IPS-15b (cell line): ENCODE measurements around the gene FGD5.

Experiments
- H3K27me3 ChIP-seq: one replicate; pipeline ENCODE4 v1.6.1; 2013; ENCODE audit warnings: low read length; ENCODE audit not compliant: control insufficient read depth, insufficient read depth
- H3K36me3 ChIP-seq: one replicate; pipeline ENCODE4 v1.6.1; 2013; ENCODE audit warnings: low read length; ENCODE audit not compliant: control insufficient read depth, insufficient read depth
- H3K4me1 ChIP-seq: one replicate; pipeline ENCODE4 v1.6.1; 2013; ENCODE audit warnings: mild to moderate bottlenecking, low read length; ENCODE audit not compliant: control insufficient read depth, insufficient read depth
- H3K4me3 ChIP-seq: one replicate; pipeline ENCODE4 v1.5.1; 2013; ENCODE audit warnings: low read depth, low read length
- H3K9ac ChIP-seq: one replicate; pipeline ENCODE4 v1.6.1; 2013; ENCODE audit warnings: low read depth, mild to moderate bottlenecking, low read length
- H3K9me3 ChIP-seq: one replicate; pipeline ENCODE4 v1.6.1; 2013; ENCODE audit warnings: mild to moderate bottlenecking, low read length; ENCODE audit not compliant: control insufficient read depth, insufficient read depth

The FGD5 gene

GRCh38 chr3:14875411-14876175 lies 56.8 kb downstream of the FGD5 start:
- Histone ChIP-seq H3K36me3 (no peaks in the 10 kb centered on the region), H3K27me3 (no peaks in the 10 kb centered on the region), H3K4me3 (no peak overlapping the region), H3K9ac (no peak overlapping the region), H3K4me1 (peaks cover 3% of the 10 kb centered on the region), H3K9me3 (no peaks in the 10 kb centered on the region)

GRCh38 chr3:14876921-14877333 lies 58.2 kb downstream of the FGD5 start:
- no peak overlapping the region for H3K4me3 ChIP-seq
- H3K9me3 ChIP-seq: no peaks in the 10 kb centered on the region
- peaks cover 3% of the 10 kb centered on the region for H3K4me1 ChIP-seq
- H3K9ac ChIP-seq: no peak overlapping the region
- no peaks in the 10 kb centered on the region for H3K27me3 ChIP-seq
- no peaks in the 10 kb centered on the region for H3K36me3 ChIP-seq

GRCh38 chr3:14877469-14877868 lies 58.7 kb downstream of the FGD5 start:
- Histone ChIP-seq H3K4me1 (peaks cover 3% of the 10 kb centered on the region), H3K9ac (no peak overlapping the region), H3K27me3 (no peaks in the 10 kb centered on the region), H3K36me3 (no peaks in the 10 kb centered on the region), H3K4me3 (no peak overlapping the region), H3K9me3 (no peaks in the 10 kb centered on the region)

- H3K36me3 ChIP-seq: peaks cover 3% of the 10 kb centered on the region
- peaks cover 3% of the 10 kb centered on the region for H3K4me1 ChIP-seq
- H3K9me3 ChIP-seq: no peaks in the 10 kb centered on the region
- H3K27me3 ChIP-seq: no peaks in the 10 kb centered on the region
- H3K9ac ChIP-seq: no peak overlapping the region
- no peak overlapping the region for H3K4me3 ChIP-seq
Observed at GRCh38 chr3:14879211-14879874, 60.6 kb downstream of the FGD5 start.

- H3K4me3 ChIP-seq: no peak overlapping the region
- peaks cover 3% of the 10 kb centered on the region for H3K4me1 ChIP-seq
- no peaks in the 10 kb centered on the region for H3K27me3 ChIP-seq
- no peaks in the 10 kb centered on the region for H3K9me3 ChIP-seq
- H3K36me3 ChIP-seq: peaks cover 3% of the 10 kb centered on the region
- no peak overlapping the region for H3K9ac ChIP-seq
Observed at GRCh38 chr3:14880447-14881106, 61.8 kb downstream of the FGD5 start.

- Histone ChIP-seq H3K4me3 (no peak overlapping the region), H3K27me3 (no peaks in the 10 kb centered on the region), H3K9ac (no peak overlapping the region), H3K9me3 (no peaks in the 10 kb centered on the region), H3K4me1 (peaks cover 3% of the 10 kb centered on the region), H3K36me3 (peaks cover 3% of the 10 kb centered on the region)
Observed at GRCh38 chr3:14883226-14883625, 64.5 kb downstream of the FGD5 start.

- Histone ChIP-seq H3K4me3 (no peak overlapping the region), H3K4me1 (no peaks in the 10 kb centered on the region), H3K36me3 (peaks cover 3% of the 10 kb centered on the region), H3K9me3 (no peaks in the 10 kb centered on the region), H3K27me3 (no peaks in the 10 kb centered on the region), H3K9ac (no peak overlapping the region)
Observed at GRCh38 chr3:14884665-14885064, 65.9 kb downstream of the FGD5 start.

GRCh38 chr3:14885307-14885706 lies 66.5 kb downstream of the FGD5 start:
- Histone ChIP-seq H3K9me3 (no peaks in the 10 kb centered on the region), H3K4me3 (no peak overlapping the region), H3K36me3 (peaks cover 3% of the 10 kb centered on the region), H3K27me3 (no peaks in the 10 kb centered on the region), H3K4me1 (no peaks in the 10 kb centered on the region), H3K9ac (no peak overlapping the region)

GRCh38 chr3:14886101-14886500 lies 67.3 kb downstream of the FGD5 start:
- no peaks in the 10 kb centered on the region for H3K9me3 ChIP-seq
- H3K9ac ChIP-seq: no peak overlapping the region
- H3K36me3 ChIP-seq: peaks cover 3% of the 10 kb centered on the region
- H3K27me3 ChIP-seq: no peaks in the 10 kb centered on the region
- no peaks in the 10 kb centered on the region for H3K4me1 ChIP-seq
- H3K4me3 ChIP-seq: no peak overlapping the region

- no peaks in the 10 kb centered on the region for H3K9me3 ChIP-seq
- no peaks in the 10 kb centered on the region for H3K4me1 ChIP-seq
- H3K4me3 ChIP-seq: no peak overlapping the region
- no peak overlapping the region for H3K9ac ChIP-seq
- H3K27me3 ChIP-seq: no peaks in the 10 kb centered on the region
- no peaks in the 10 kb centered on the region for H3K36me3 ChIP-seq
Observed at GRCh38 chr3:14889205-14889604, 70.4 kb downstream of the FGD5 start.

GRCh38 chr3:14889943-14890342 lies 71.2 kb downstream of the FGD5 start:
- Histone ChIP-seq H3K36me3 (no peaks in the 10 kb centered on the region), H3K4me3 (no peak overlapping the region), H3K9me3 (no peaks in the 10 kb centered on the region), H3K4me1 (no peaks in the 10 kb centered on the region), H3K27me3 (no peaks in the 10 kb centered on the region), H3K9ac (no peak overlapping the region)

- no peaks in the 10 kb centered on the region for H3K4me1 ChIP-seq
- H3K36me3 ChIP-seq: no peaks in the 10 kb centered on the region
- no peak overlapping the region for H3K9ac ChIP-seq
- H3K9me3 ChIP-seq: no peaks in the 10 kb centered on the region
- H3K27me3 ChIP-seq: no peaks in the 10 kb centered on the region
- no peak overlapping the region for H3K4me3 ChIP-seq
Observed at GRCh38 chr3:14890476-14890875, 71.7 kb downstream of the FGD5 start.
